HEK293 (cell line): ENCODE measurements around the gene SLC9A5.

Experiments
- CTCF ChIA-PET: fragments of 350-600 bp; formaldehyde crosslinking; extraction: SDS; loops from one replicate; lab custom pipeline; 2021; ENCODE audit warnings: antibody characterized with exemption; lab: Yijun Ruan, JAX
- POLR2A ChIA-PET: fragments of 300-600 bp; formaldehyde crosslinking; extraction: SDS; loops from one replicate; lab custom pipeline; 2020; ENCODE audit warnings: antibody characterized with exemption, inconsistent platforms; lab: Yijun Ruan, JAX
- H3K27ac ChIP-seq: fragments of 200-500 bp; sonication (Bioruptor generic); 2 replicates; pipeline ENCODE4 v1.5.1; 2014; ENCODE audit warnings: low read depth, low read length, control low read depth, inconsistent platforms; ENCODE audit errors: extremely low read depth
- H3K36me3 ChIP-seq, 2 experiments: fragments of 200-500 bp in 1 of 2; sonication (Bioruptor generic) in 1 of 2; 1 replicate in 1 of 2; 2 replicates in 1 of 2; pipeline ENCODE4 v1.5.1; 2014 to 2017; ENCODE audit warnings: inconsistent platforms in 2 of 2, low read length in 2 of 2; ENCODE audit not compliant: control insufficient read depth in 2 of 2, insufficient read depth in 1 of 2
- H3K4me1 ChIP-seq: fragments of 200-500 bp; sonication (Bioruptor generic); 2 replicates; pipeline ENCODE4 v1.5.1; 2014; ENCODE audit warnings: mild to moderate bottlenecking, low read length, inconsistent platforms; ENCODE audit not compliant: control insufficient read depth, insufficient read depth
- H3K4me3 ChIP-seq: 2 replicates; pipeline ENCODE4 v1.5.1; 2011; ENCODE audit warnings: low read depth, mild to moderate bottlenecking, control low read depth, low read length, moderate library complexity
- H3K9me3 ChIP-seq: fragments of 200-500 bp; sonication (Bioruptor generic); 2 replicates; pipeline ENCODE4 v1.5.1; 2014; ENCODE audit warnings: low read depth, low read length, inconsistent platforms; ENCODE audit not compliant: control insufficient read depth, insufficient read depth
- AEBP2 ChIP-seq: fragments of 450-650 bp; formaldehyde crosslinking; IDR thresholded peaks from 2 replicates; pipeline ENCODE4 v1.5.1; 2016; ENCODE audit warnings: missing biosample characterization, missing genetic modification characterization, borderline replicate concordance
- BCL6B ChIP-seq: fragments of 450-650 bp; formaldehyde crosslinking; IDR thresholded peaks from 2 replicates; pipeline ENCODE4 v1.5.1; 2017; ENCODE audit warnings: missing biosample characterization, missing genetic modification characterization
- GLI2 ChIP-seq: fragments of 450-650 bp; formaldehyde crosslinking; IDR thresholded peaks from 2 replicates; pipeline ENCODE4; 2017; ENCODE audit warnings: missing biosample characterization, missing genetic modification characterization, low read depth, borderline replicate concordance
- HOXC10 ChIP-seq: sonication (generic); formaldehyde crosslinking; IDR thresholded peaks from 2 replicates; pipeline ENCODE4 v1.8.1; 2023; ENCODE audit warnings: mild to moderate bottlenecking, missing genetic modification reagents
- OVOL3 ChIP-seq: fragments of 450-650 bp; formaldehyde crosslinking; IDR thresholded peaks from 2 replicates; pipeline ENCODE4 v1.5.1; 2016; ENCODE audit warnings: missing biosample characterization, missing genetic modification characterization
- RBAK ChIP-seq: fragments of 450-650 bp; formaldehyde crosslinking; IDR thresholded peaks from 2 replicates; pipeline ENCODE4 v1.5.1; 2016; ENCODE audit warnings: missing biosample characterization, missing genetic modification characterization
- SCRT1 ChIP-seq: fragments of 450-650 bp; formaldehyde crosslinking; IDR thresholded peaks from 2 replicates; pipeline ENCODE4 v1.5.1; 2016; ENCODE audit warnings: missing biosample characterization, missing genetic modification characterization, borderline replicate concordance
- SCRT2 ChIP-seq: fragments of 450-650 bp; formaldehyde crosslinking; IDR thresholded peaks from 2 replicates; pipeline ENCODE4 v1.5.1; 2016; ENCODE audit warnings: missing biosample characterization, missing genetic modification characterization
- WT1 ChIP-seq: fragments of 450-650 bp; formaldehyde crosslinking; IDR thresholded peaks from 2 replicates; pipeline ENCODE4 v1.5.1; 2016; ENCODE audit warnings: missing biosample characterization, missing genetic modification characterization
- ZBTB48 ChIP-seq: fragments of 450-650 bp; formaldehyde crosslinking; IDR thresholded peaks from 2 replicates; pipeline ENCODE4 v1.5.1; 2016; ENCODE audit warnings: missing biosample characterization, missing genetic modification characterization
- ZBTB6 ChIP-seq: fragments of 450-650 bp; formaldehyde crosslinking; IDR thresholded peaks from 2 replicates; pipeline ENCODE4 v1.5.1; 2017; ENCODE audit warnings: missing biosample characterization, missing genetic modification characterization
- ZFHX2 ChIP-seq: fragments of 450-650 bp; formaldehyde crosslinking; conservative IDR thresholded peaks from 2 replicates; pipeline ENCODE4 v1.5.1; 2016; ENCODE audit warnings: missing biosample characterization, missing genetic modification characterization
- ZFP37 ChIP-seq: fragments of 450-650 bp; formaldehyde crosslinking; IDR thresholded peaks from 2 replicates; pipeline ENCODE4 v1.5.1; 2016; ENCODE audit warnings: missing biosample characterization, missing genetic modification characterization
- ZNF114 ChIP-seq: fragments of 450-650 bp; formaldehyde crosslinking; IDR thresholded peaks from 2 replicates; pipeline ENCODE4 v1.5.0; 2017; ENCODE audit warnings: missing biosample characterization, missing genetic modification characterization
- ZNF23 ChIP-seq: fragments of 450-650 bp; formaldehyde crosslinking; IDR thresholded peaks from 2 replicates; pipeline ENCODE4 v1.5.1; 2016; ENCODE audit warnings: missing biosample characterization, missing genetic modification characterization, borderline replicate concordance
- ZNF24 ChIP-seq: fragments of 450-650 bp; formaldehyde crosslinking; IDR thresholded peaks from 2 replicates; pipeline ENCODE4 v1.5.1; 2016; ENCODE audit warnings: missing biosample characterization, missing genetic modification characterization
- ZNF292 ChIP-seq: fragments of 450-650 bp; formaldehyde crosslinking; IDR thresholded peaks from 2 replicates; pipeline ENCODE4 v1.5.1; 2016; ENCODE audit warnings: low read depth, missing biosample characterization, missing genetic modification characterization, borderline replicate concordance
- ZNF324 ChIP-seq: fragments of 450-650 bp; formaldehyde crosslinking; IDR thresholded peaks from 2 replicates; pipeline ENCODE4 v1.5.1; 2016; ENCODE audit warnings: missing biosample characterization, missing genetic modification characterization
- ZNF354C ChIP-seq: fragments of 450-650 bp; formaldehyde crosslinking; IDR thresholded peaks from 2 replicates; pipeline ENCODE4 v1.5.1; 2016; ENCODE audit warnings: missing biosample characterization, missing genetic modification characterization, low read depth, borderline replicate concordance
- ZNF366 ChIP-seq: fragments of 450-650 bp; formaldehyde crosslinking; conservative IDR thresholded peaks from 2 replicates; pipeline ENCODE4 v1.5.1; 2016; ENCODE audit warnings: missing biosample characterization, missing genetic modification characterization
- ZNF623 ChIP-seq: fragments of 450-650 bp; formaldehyde crosslinking; IDR thresholded peaks from 2 replicates; pipeline ENCODE4 v1.5.1; 2016; ENCODE audit warnings: missing biosample characterization, missing genetic modification characterization
- ZNF664 ChIP-seq: fragments of 450-650 bp; formaldehyde crosslinking; IDR thresholded peaks from 2 replicates; pipeline ENCODE4 v1.5.1; 2016; ENCODE audit warnings: missing biosample characterization, missing genetic modification characterization
- ZNF792 ChIP-seq: fragments of 450-650 bp; formaldehyde crosslinking; IDR thresholded peaks from 2 replicates; pipeline ENCODE4 v1.5.1; 2016; ENCODE audit warnings: missing biosample characterization, missing genetic modification characterization
- ZNF830 ChIP-seq: fragments of 450-650 bp; IDR thresholded peaks from 2 replicates; pipeline ENCODE4 v1.5.0; 2018; ENCODE audit warnings: missing biosample characterization, missing genetic modification characterization, low read depth, mild to moderate bottlenecking, moderate library complexity
- ZSCAN30 ChIP-seq: fragments of 450-650 bp; IDR thresholded peaks from 2 replicates; pipeline ENCODE4 v1.5.1; 2018; ENCODE audit warnings: missing biosample characterization, mild to moderate bottlenecking, missing genetic modification characterization, moderate library complexity
- TF ChIP-seq, protein P1 (sequence below): fragments of 450-650 bp; formaldehyde crosslinking; IDR thresholded peaks from 2 replicates; pipeline ENCODE4 v1.5.1; 2016; ENCODE audit warnings: missing biosample characterization, missing genetic modification characterization, borderline replicate concordance

Gene SLC9A5

GRCh38 chr16:67200491-67200890 is 48.3 kb upstream of the SLC9A5 start (continued):
- TF ChIP-seq BCL6B (tag by site-specific recombination) (no peak), ZNF830 (tag by site-specific recombination) (no peak), RBAK (no peak), ZFP37 (tag by site-specific recombination) (no peak)

GRCh38 chr16:67201411-67202345 is 47.1 kb upstream of the SLC9A5 start:
- Histone ChIP-seq H3K4me3 (no peak overlapping the region), H3K36me3 (peaks cover 0 to 72% of the 10 kb centered on the region in 2 experiments; a peak in 2 of 3 replicates), H3K9me3 (no peaks in the 10 kb centered on the region), H3K27ac (no peak overlapping the region), H3K4me1 (no peaks in the 10 kb centered on the region)
- POLR2A ChIA-PET: interaction anchor here (1.2 to 1.5 kb wide), 2 partner anchors 9 to 23 kb away, joined by 5 to 6 read pairs; partner anchors contain the start of gene E2F4
- TF ChIP-seq ZNF114 (tag by site-specific recombination) (no peak), ZBTB48 (tag by site-specific recombination) (no peak), ZNF366 (no peak), ZNF23 (tag by site-specific recombination) (no peak), GLI2 (tag by site-specific recombination) (no peak), ZFHX2 (tag by site-specific recombination) (no peak), ZBTB6 (no peak), ZNF324 (tag by site-specific recombination) (no peak), ZNF623 (no peak), ZNF664 (no peak)
- TF ChIP-seq, protein P1, sequence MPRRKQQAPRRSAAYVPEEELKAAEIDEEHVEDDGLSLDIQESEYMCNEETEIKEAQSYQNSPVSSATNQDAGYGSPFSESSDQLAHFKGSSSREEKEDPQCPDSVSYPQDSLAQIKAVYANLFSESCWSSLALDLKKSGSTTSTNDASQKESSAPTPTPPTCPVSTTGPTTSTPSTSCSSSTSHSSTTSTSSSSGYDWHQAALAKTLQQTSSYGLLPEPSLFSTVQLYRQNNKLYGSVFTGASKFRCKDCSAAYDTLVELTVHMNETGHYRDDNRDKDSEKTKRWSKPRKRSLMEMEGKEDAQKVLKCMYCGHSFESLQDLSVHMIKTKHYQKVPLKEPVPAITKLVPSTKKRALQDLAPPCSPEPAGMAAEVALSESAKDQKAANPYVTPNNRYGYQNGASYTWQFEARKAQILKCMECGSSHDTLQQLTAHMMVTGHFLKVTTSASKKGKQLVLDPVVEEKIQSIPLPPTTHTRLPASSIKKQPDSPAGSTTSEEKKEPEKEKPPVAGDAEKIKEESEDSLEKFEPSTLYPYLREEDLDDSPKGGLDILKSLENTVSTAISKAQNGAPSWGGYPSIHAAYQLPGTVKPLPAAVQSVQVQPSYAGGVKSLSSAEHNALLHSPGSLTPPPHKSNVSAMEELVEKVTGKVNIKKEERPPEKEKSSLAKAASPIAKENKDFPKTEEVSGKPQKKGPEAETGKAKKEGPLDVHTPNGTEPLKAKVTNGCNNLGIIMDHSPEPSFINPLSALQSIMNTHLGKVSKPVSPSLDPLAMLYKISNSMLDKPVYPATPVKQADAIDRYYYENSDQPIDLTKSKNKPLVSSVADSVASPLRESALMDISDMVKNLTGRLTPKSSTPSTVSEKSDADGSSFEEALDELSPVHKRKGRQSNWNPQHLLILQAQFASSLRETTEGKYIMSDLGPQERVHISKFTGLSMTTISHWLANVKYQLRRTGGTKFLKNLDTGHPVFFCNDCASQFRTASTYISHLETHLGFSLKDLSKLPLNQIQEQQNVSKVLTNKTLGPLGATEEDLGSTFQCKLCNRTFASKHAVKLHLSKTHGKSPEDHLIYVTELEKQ (tag by site-specific recombination): no peak
- CTCF ChIA-PET: no interaction called here

DNA sequence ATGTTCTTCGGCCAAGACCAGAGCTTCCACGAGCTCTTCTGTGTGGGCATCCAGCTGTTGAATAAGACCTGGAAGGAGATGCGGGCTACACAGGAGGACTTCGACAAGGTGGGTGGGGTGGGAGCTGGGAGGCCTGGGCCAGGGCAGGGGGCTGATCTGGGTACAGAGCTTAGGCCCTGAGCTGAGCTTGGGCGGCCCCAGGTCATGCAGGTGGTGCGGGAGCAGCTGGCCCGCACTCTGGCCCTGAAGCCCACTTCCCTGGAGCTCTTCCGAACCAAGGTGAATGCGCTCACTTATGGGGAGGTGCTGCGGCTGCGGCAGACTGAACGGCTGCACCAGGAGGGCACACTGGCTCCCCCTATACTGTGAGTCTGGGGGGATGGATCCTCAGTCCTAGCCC is 46.4 kb upstream of the SLC9A5 start:
- peaks cover 0 to 68% of the 10 kb centered on the region in 2 experiments; a peak in 1 of 3 replicates for H3K36me3 ChIP-seq
- ChIA-PET POLR2A (interaction anchor here (1.2 kb wide), 1 partner anchor 22 kb away, joined by 6 read pairs; no protein-coding TSS in a partner anchor), CTCF (no interaction called here)
- no peaks in the 10 kb centered on the region for H3K9me3 ChIP-seq
- no peak overlapping the region for H3K4me3 ChIP-seq
- TF ChIP-seq ZSCAN30 (tag by site-specific recombination): no peak
- TF ChIP-seq ZNF292 (tag by site-specific recombination): no peak
- TF ChIP-seq SCRT2 (tag by site-specific recombination): no peak
- TF ChIP-seq ZNF792 (tag by site-specific recombination): no peak
- TF ChIP-seq SCRT1 (tag by site-specific recombination): no peak
- TF ChIP-seq ZNF24 (tag by site-specific recombination): no peak
- TF ChIP-seq WT1 (tag by site-specific recombination): no peak
- TF ChIP-seq OVOL3 (tag by site-specific recombination): no peak
- TF ChIP-seq HOXC10 (CRISPR knock-in tag): no peak
- TF ChIP-seq AEBP2 (tag by site-specific recombination): no peak
- no peak for TF ChIP-seq ZNF354C
- no peak overlapping the region for H3K27ac ChIP-seq
- H3K4me1 ChIP-seq: no peaks in the 10 kb centered on the region
